IPS-18c (cell line): ENCODE results near the gene TIMP2.
A peak's percentile ranks its signal among the peaks of the same experiment; 100 is the strongest.

Experiments
- H3K4me3 ChIP-seq: 2 replicates; pipeline ENCODE4 v1.7.0; 2013; ENCODE audit warnings: low read depth, mild to moderate bottlenecking, low read length, moderate library complexity; ENCODE audit not compliant: insufficient read depth
- H3K9me3 ChIP-seq: one replicate; pipeline ENCODE4 v1.6.1; 2013; ENCODE audit warnings: mild to moderate bottlenecking, low read length, moderate library complexity; ENCODE audit not compliant: control insufficient read depth, insufficient read depth

TIMP2 gene

GRCh38 chr17:78940258-78940657 lies 15.1 kb upstream of the TIMP2 start:
- Histone ChIP-seq H3K4me3 (no peak overlapping the region), H3K9me3 (no peaks in the 10 kb centered on the region)

- H3K9me3 ChIP-seq: no peaks in the 10 kb centered on the region
- H3K4me3 ChIP-seq: no peak overlapping the region
Measured at GRCh38 chr17:78939615-78940014, 14.4 kb upstream of the TIMP2 start.

GRCh38 chr17:78937561-78937960 lies 12.4 kb upstream of the TIMP2 start:
- no peak overlapping the region for H3K4me3 ChIP-seq
- H3K9me3 ChIP-seq: no peaks in the 10 kb centered on the region

GRCh38 chr17:78935419-78936323 lies 10.5 kb upstream of the TIMP2 start:
- Histone ChIP-seq H3K9me3 (no peaks in the 10 kb centered on the region), H3K4me3 (no peak overlapping the region)

GRCh38 chr17:78934681-78935418 lies 9.7 kb upstream of the TIMP2 start:
- Histone ChIP-seq H3K4me3 (no peak overlapping the region; the same call in 1 of the 2 replicates), H3K9me3 (no peaks in the 10 kb centered on the region)

GRCh38 chr17:78933959-78934568 lies 8.9 kb upstream of the TIMP2 start:
- Histone ChIP-seq H3K9me3 (no peaks in the 10 kb centered on the region), H3K4me3 (no peak overlapping the region)

- no peak overlapping the region for H3K4me3 ChIP-seq
- H3K9me3 ChIP-seq: no peaks in the 10 kb centered on the region
Measured at GRCh38 chr17:78933025-78933958, 8.1 kb upstream of the TIMP2 start.

- H3K9me3 ChIP-seq: no peaks in the 10 kb centered on the region
- no peak overlapping the region for H3K4me3 ChIP-seq
Measured at GRCh38 chr17:78929908-78930775, 5.0 kb upstream of the TIMP2 start.

- H3K4me3 ChIP-seq: peak overlapping the region; percentile 51
- H3K9me3 ChIP-seq: no peaks in the 10 kb centered on the region
Measured at GRCh38 chr17:78925662-78926555, 722 bp upstream of the TIMP2 start.

- Histone ChIP-seq H3K9me3 (no peaks in the 10 kb centered on the region), H3K4me3 (peak overlapping the region; percentile 68)
Measured at GRCh38 chr17:78924481-78925151, 571 bp downstream of the TIMP2 start.

- Histone ChIP-seq H3K4me3 (peak overlapping the region; percentile 68), H3K9me3 (no peaks in the 10 kb centered on the region)
Measured at GRCh38 chr17:78923660-78924453, 1.3 kb downstream of the TIMP2 start.

GRCh38 chr17:78922816-78923498 lies 2.2 kb downstream of the TIMP2 start:
- Histone ChIP-seq H3K9me3 (no peaks in the 10 kb centered on the region), H3K4me3 (no peak overlapping the region)

- Histone ChIP-seq H3K9me3 (no peaks in the 10 kb centered on the region), H3K4me3 (no peak overlapping the region)
Measured at GRCh38 chr17:78921437-78921971, 3.7 kb downstream of the TIMP2 start.
